MM.1S (cell line): ENCODE results near the gene UBE2L5.

Source experiments
- DNase-seq: peaks from one replicate; pipeline ENCODE4 v3.0.0-alpha.2; 2015
- H2AFZ ChIP-seq: fragments of 300-600 bp; sonication (generic); 2 replicates; pipeline ENCODE4 v1.6.0; 2016; ENCODE audit warnings: antibody characterized with exemption, low read length
- H3F3A ChIP-seq: fragments of 300-600 bp; sonication (generic); 2 replicates; pipeline ENCODE4 v1.6.1; 2016; ENCODE audit warnings: mild to moderate bottlenecking, antibody characterized with exemption, low read length, moderate library complexity, mixed read lengths; ENCODE audit not compliant: insufficient read depth
- H3K27ac ChIP-seq: fragments of 300-600 bp; sonication (generic); 2 replicates; pipeline ENCODE4 v1.5.1; 2016; ENCODE audit warnings: mild to moderate bottlenecking, low read length
- H3K27me3 ChIP-seq: fragments of 300-600 bp; sonication (generic); replicated peaks from 2 replicates; pipeline ENCODE4 v1.6.0; 2016; ENCODE audit warnings: low read length; ENCODE audit not compliant: insufficient read depth
- H3K36me3 ChIP-seq: fragments of 300-600 bp; sonication (generic); replicated peaks from 2 replicates; pipeline ENCODE4 v1.6.1; 2016; ENCODE audit warnings: mild to moderate bottlenecking, low read length, mixed read lengths; ENCODE audit not compliant: insufficient read depth
- H3K4me1 ChIP-seq: fragments of 300-600 bp; sonication (generic); 2 replicates; pipeline ENCODE4 v1.6.1; 2016; ENCODE audit warnings: low read length, mixed read lengths
- H3K4me2 ChIP-seq: fragments of 300-600 bp; sonication (generic); 2 replicates; pipeline ENCODE4 v1.6.0; 2016; ENCODE audit warnings: low read depth, low read length
- H3K4me3 ChIP-seq: fragments of 300-600 bp; sonication (generic); 2 replicates; pipeline ENCODE4 v1.5.1; 2016; ENCODE audit warnings: low read length, mixed read lengths
- H3K79me2 ChIP-seq: fragments of 300-600 bp; sonication (generic); 2 replicates; pipeline ENCODE4 v1.6.1; 2016; ENCODE audit warnings: mixed run types, low read length, mixed read lengths
- H3K9ac ChIP-seq: fragments of 300-600 bp; sonication (generic); 2 replicates; pipeline ENCODE4 v1.6.1; 2016; ENCODE audit warnings: low read length, mixed read lengths
- H3K9me2 ChIP-seq: fragments of 300-600 bp; sonication (generic); replicated peaks from 2 replicates; pipeline ENCODE4 v1.6.1; 2016; ENCODE audit warnings: mild to moderate bottlenecking, low read length, mixed read lengths; ENCODE audit not compliant: insufficient read depth
- H3K9me3 ChIP-seq: fragments of 300-600 bp; sonication (generic); replicated peaks from 2 replicates; pipeline ENCODE4 v1.6.1; 2016; ENCODE audit warnings: mild to moderate bottlenecking, low read length, mixed read lengths; ENCODE audit not compliant: insufficient read depth
- H4K20me1 ChIP-seq: fragments of 300-600 bp; sonication (generic); 2 replicates; pipeline ENCODE4 v1.6.1; 2016; ENCODE audit warnings: mild to moderate bottlenecking, low read length, moderate library complexity, mixed read lengths; ENCODE audit not compliant: insufficient read depth
- CTCF ChIP-seq: fragments of 300-600 bp; sonication (generic); IDR thresholded peaks from 2 replicates; pipeline ENCODE4 v1.5.1; 2016; ENCODE audit warnings: antibody characterized with exemption, low read length, mixed read lengths
- EZH2 ChIP-seq: fragments of 300-600 bp; sonication (generic); optimal IDR thresholded peaks from 2 replicates; pipeline ENCODE3; 2017; ENCODE audit warnings: low read depth, mild to moderate bottlenecking, antibody characterized with exemption, low read length, mixed read lengths
- EZH2phosphoT487 ChIP-seq: fragments of 300-600 bp; sonication (generic); IDR thresholded peaks from 2 replicates; pipeline ENCODE4 v1.6.1; 2018; ENCODE audit warnings: antibody characterized with exemption, low read length

UBE2L5 gene

GRCh38 chr13:30376426-30377311 lies 45.6 kb upstream of the UBE2L5 start:
- Histone ChIP-seq H3K27ac (peak overlapping the region; percentile 99), H3K9ac (peak overlapping the region; percentile 62), H4K20me1 (no peaks in the 10 kb centered on the region), H3K4me3 (peak overlapping the region; percentile 60), H3K4me2 (peak overlapping the region; percentile 80), H3K79me2 (peaks cover 12% of the 10 kb centered on the region; the same call in 1 of the 2 replicates), H3K9me2 (no peaks in the 10 kb centered on the region), H3K4me1 (peaks cover 25% of the 10 kb centered on the region), H2AFZ (no peak overlapping the region), H3F3A (peaks cover 47% of the 10 kb centered on the region), H3K9me3 (no peaks in the 10 kb centered on the region), H3K36me3 (no peaks in the 10 kb centered on the region), H3K27me3 (no peaks in the 10 kb centered on the region)
- peak; percentile 76 for DNase-seq
- TF ChIP-seq CTCF, result no peak
- TF ChIP-seq EZH2, result no peak
- TF ChIP-seq EZH2phosphoT487, result no peak

GRCh38 chr13:30377312-30377685 lies 45.0 kb upstream of the UBE2L5 start:
- peaks cover 12% of the 10 kb centered on the region; the same call in 1 of the 2 replicates for H3K79me2 ChIP-seq
- peaks cover 41% of the 10 kb centered on the region for H3F3A ChIP-seq
- peak overlapping the region; percentile 60 for H3K4me3 ChIP-seq
- TF ChIP-seq EZH2 (no peak), EZH2phosphoT487 (no peak), CTCF (no peak)
- no peaks in the 10 kb centered on the region for H4K20me1 ChIP-seq
- no peak for DNase-seq
- H3K27ac ChIP-seq, result peak overlapping the region; percentile 99
- no peaks in the 10 kb centered on the region for H3K9me2 ChIP-seq
- H3K4me1 ChIP-seq, result peaks cover 23% of the 10 kb centered on the region
- no peak overlapping the region for H2AFZ ChIP-seq
- H3K27me3 ChIP-seq, result no peaks in the 10 kb centered on the region
- no peaks in the 10 kb centered on the region for H3K9me3 ChIP-seq
- H3K9ac ChIP-seq, result peak overlapping the region; percentile 62; the same call in 1 of the 2 replicates
- no peaks in the 10 kb centered on the region for H3K36me3 ChIP-seq
- H3K4me2 ChIP-seq, result peak overlapping the region; percentile 80; the same call in 1 of the 2 replicates

GRCh38 chr13:30378191-30378590 lies 44.1 kb upstream of the UBE2L5 start:
- H3K9me3 ChIP-seq, result no peaks in the 10 kb centered on the region
- no peaks in the 10 kb centered on the region for H4K20me1 ChIP-seq
- no peak overlapping the region for H3K27ac ChIP-seq
- peaks cover 19% of the 10 kb centered on the region for H3K4me1 ChIP-seq
- no peak overlapping the region for H3K4me3 ChIP-seq
- no peak overlapping the region for H3K4me2 ChIP-seq
- peaks cover 40% of the 10 kb centered on the region for H3F3A ChIP-seq
- H3K79me2 ChIP-seq, result peaks cover 11% of the 10 kb centered on the region; the same call in 1 of the 2 replicates
- TF ChIP-seq CTCF (no peak), EZH2phosphoT487 (no peak), EZH2 (no peak)
- H3K36me3 ChIP-seq, result no peaks in the 10 kb centered on the region
- no peaks in the 10 kb centered on the region for H3K27me3 ChIP-seq
- no peak overlapping the region for H3K9ac ChIP-seq
- no peak for DNase-seq
- no peaks in the 10 kb centered on the region for H3K9me2 ChIP-seq
- H2AFZ ChIP-seq, result no peak overlapping the region
